Renal pelvis (tissue), 4 donors: ENCODE results near the gene SLC44A5. TPM values are rescaled to one million over a fixed set of nuclear protein-coding genes. Genes with fewer than 3 reads are reported as not detected.

ENCODE experiments used
- DNase-seq: peaks from one replicate; pipeline ENCODE4 v3.0.0-alpha.2; 2013
- polyA plus RNA-seq, 3 donors: library from polyadenylated mRNA; unstranded; fragments of 120-200 nt; gene quantifications; one replicate each; pipeline ENCODE4 v1.2.1, GENCODE V29; 2013; ENCODE audit not compliant: insufficient read length in 3 of 3

The SLC44A5 gene
- polyA plus RNA-seq, 3 donors = 9.6 to 19.9 (median 14.2) TPM

DNA sequence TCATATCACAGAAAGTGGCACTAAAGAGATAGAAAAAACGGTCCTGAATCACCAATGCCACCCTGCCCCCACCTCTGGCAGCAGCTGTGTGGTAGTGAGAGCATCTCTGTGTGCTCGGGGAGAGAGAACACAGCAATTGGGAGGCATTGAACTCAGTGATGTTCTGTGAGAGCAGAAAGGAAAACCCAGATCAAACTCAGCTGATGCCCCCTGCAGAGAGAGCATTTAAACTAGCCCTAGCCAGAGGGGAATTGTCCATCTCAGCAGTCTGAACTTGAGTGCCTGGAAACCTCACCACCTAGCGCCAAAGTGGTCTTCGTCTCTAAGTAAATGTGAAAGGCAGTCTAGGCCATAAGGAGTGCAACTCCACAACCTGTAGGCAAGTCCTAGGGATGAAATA is 21.3 kb downstream of the SLC44A5 start:
- DNase-seq = no peak

DNA sequence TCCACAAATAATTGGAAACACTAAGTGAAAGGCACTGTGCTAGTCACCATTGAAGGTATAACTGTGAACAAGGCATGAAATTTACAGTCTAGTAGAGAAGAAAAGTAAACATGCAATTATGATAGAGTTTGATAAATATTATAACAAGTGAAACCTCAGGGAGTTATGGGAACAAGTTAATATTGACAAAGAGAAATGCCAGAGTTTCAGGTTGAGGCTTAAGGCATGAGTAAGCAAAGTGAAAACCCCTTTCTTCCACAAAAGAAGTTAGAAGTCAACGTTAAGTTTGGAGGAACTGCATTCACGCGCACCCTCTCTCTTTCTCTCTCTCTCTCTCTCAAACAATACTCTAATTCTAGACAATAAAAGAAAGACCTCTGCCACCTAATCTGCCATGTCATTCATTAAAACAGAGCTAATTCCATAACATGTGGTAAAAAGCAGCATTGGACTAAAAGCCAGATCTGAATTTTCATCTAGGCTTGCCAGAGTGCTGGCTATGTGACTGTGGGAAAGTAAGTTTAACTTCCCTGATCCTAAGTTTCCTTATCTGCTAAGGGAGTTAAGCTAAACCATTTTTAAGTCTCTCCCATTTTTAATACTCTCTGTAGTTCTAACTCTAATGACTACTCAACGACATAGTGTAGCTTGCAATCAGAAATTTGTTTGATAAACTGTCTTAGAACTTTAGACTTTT is 22.0 kb downstream of the SLC44A5 start:
- DNase-seq = no peak

DNA sequence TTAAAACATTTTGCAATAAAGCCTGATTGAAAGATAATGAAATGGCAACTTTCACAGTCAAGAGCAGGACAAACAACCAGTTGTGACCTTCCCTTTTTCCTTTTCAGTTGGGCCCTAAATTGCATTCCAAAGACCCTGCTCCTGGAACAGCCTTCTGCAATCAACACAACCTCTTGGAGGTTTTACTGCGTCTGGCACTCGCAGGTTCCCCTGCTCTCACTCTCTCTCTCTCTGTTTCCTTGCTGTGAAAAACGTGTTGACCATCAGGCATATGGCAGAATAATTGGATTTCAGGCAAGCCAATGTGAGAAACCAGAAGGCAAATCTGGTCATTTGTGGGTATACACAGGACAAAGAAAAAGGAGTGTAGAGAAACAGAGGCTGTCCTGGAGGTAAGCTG is 23.2 kb downstream of the SLC44A5 start:
- DNase-seq = no peak

DNA sequence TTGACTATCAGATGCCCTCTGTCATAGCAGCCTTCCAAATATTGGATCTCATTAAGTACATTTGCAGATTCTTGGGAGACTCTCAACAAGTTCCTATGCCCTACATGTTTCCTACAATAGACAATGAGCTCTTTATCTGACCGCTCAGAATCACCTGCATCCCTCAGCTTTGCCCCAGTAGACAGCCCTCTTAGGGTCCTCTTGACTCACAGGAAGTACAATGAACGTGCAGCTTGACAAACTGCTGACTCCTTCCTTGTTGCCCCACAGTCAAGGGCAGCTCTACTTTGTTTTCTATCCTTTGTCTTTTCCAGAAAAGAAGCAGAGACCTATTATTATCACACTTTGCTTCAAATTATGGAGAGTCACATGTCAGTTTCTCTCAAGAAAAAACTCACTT is 27.6 kb downstream of the SLC44A5 start:
- DNase-seq = no peak

DNA sequence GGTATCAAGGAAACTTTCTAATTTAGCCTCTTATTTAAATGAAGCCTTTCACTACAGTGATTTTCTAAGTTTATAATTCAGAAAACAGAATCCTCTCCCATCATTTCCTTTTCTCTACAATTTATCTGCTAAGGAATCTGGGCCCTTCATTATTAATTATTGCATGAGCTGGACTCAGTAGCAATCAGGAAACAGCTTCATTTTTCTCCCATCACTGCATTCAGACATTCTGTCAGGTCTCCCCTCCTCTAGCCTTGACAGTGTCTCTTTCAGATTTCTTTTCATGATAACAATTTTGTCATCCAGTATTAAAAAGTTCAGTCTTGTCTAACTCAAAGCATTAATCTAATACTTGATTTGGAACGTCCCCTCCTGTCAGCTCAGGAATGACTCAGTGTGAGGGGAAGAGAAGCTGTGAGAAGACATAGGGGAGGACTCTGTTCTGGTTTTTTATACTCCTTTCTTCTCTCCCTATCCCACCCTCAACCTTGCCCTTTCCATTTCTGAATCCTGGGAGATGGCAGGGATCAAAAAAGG is 28.1 kb downstream of the SLC44A5 start:
- DNase-seq = no peak

DNA sequence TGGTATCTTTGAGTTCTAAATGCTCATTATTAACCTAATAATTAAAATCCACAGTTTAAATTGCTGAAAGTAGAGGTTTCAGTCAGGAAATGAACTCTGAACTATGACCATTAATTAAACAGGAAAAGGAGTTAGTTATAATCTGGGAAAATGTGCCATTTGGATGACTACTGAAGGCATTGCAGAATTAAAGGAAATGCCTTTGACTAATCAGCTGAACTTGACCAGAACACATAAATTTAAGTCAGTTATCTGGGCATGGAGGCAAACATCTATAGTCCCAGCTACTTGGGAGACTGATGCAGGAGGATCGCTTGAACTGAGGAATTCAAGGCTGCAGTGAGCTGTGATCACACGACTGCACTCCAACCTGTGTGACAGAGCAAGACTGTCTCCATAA is 31.9 kb downstream of the SLC44A5 start:
- DNase-seq = peak; percentile 7

DNA sequence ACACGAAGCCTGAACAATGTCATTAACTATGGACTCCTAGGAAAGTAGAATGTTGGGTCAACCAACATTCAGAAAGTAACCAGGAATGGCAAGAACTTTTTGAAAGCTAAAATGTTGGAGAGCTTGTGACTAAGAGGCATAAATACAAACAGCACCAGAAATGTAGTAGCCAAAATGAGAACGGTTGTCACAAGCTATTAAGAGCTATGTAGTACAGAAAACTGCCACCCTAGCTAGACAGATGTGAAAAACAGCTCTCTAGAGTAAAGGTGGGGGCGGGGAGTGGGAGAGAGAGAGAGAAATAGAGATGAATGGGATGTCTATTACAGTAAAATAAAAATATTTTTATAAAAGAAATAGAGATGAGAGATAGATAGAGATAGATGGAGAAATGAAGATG is 35.1 kb downstream of the SLC44A5 start:
- no peak for DNase-seq

DNA sequence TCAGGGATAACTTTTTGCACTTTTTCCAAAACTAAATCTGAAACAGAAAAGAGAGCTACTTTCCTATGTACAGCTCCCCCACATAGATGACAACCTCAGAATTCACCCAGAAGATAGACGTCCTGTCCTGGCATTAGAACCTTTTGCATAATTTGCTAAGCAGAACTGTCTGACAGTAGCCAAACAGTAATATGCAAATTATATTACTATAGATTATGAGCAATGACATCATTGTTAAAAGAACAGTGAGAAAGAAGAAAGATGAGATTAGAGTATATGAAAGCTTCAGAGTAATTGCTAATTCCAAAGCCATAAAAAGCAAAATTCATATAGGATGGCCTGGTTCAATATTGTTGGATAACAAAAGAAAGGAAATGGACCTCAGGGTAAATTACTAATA is 43.7 kb downstream of the SLC44A5 start:
- DNase-seq = no peak

DNA sequence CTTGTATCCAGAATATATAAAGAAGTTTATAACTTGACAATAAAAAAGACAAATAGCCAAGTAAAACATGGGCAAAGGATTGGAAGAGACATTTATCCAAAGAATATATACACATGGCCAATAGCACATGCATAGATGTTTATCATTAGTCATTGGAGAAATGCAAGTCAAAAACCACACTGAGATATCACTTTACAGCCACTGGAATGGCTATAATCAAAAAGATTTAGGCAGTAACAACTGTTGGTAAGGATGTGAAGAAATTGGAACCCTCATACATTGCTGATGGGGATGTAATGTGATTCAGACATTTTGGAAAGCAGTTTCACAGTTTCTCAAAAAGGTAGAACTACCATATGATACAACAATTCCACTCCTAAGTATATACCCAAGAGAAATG is 51.1 kb downstream of the SLC44A5 start:
- no peak for DNase-seq

DNA sequence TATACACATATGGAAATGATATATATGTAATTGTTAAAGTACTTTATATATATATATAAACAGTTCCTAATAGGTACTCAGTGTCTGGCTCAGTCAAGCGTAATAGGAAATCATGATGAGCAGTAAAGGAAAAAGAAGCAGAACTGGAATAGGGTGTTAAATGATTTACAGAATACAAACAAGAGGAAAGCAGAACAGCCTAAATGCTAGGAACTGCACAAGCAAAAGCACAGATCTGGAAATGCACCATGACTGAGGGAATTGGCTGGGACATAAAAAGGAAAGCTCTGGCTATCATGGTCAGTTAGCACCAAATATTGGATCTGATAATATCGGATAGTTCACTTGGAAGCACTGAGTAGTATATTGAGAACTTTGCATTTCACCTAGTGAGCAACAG is 51.8 kb downstream of the SLC44A5 start:
- DNase-seq = peak; percentile 26

DNA sequence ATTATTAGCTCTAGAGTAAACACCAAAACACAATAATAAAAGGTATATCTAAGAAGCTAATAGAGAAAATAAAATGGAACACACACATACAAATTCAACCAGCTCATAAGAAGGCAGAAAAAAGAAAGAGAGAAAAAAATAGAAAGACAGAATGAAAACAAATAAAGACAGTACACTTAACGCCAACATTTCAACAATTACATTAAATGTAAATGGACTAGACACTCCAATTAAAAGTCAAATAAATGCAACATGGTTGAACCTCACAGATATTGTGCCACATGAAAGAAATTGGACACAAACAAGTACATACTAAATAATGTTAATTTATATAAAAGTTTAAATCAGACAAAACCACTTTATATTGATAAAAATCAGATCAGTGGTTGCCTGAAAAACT is 56.0 kb downstream of the SLC44A5 start:
- no peak for DNase-seq

DNA sequence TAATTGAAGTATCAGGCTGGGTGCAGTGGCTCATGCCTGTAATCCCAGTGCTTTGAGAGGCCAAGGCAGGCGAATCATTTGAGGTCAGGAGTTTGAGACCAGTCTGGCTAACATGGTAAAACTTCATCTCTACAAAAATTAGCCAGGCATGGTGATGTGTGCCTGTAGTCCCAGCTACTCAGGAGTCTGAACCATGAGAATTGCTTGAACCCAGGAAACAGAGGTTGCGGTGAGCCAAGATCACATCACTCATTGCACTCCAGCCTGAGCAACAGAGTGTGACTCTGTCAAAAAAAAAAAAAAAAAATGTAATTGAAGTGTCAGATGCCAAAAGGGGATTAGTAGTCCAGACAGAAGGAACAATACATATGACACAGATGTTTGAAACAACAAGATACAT is 56.7 kb downstream of the SLC44A5 start:
- no peak for DNase-seq

DNA sequence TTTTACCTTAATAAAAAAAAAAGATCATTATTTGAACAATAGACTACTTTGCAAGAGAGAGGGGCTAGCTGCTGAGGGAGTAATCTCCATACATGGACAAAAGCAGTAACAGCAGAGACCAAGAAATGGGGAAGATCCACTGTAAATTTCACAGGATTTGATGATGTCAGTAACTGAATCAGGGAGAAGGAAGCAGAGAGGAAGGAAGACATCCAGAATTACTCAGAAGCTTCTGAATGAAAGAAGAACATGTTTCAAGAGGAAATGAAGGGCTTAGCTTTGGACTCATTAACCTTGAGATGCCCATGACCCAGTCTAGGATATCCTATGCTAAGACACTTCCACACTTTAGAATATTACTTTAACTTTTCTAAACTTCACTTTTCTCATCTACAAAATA is 60.4 kb downstream of the SLC44A5 start:
- no peak for DNase-seq

DNA sequence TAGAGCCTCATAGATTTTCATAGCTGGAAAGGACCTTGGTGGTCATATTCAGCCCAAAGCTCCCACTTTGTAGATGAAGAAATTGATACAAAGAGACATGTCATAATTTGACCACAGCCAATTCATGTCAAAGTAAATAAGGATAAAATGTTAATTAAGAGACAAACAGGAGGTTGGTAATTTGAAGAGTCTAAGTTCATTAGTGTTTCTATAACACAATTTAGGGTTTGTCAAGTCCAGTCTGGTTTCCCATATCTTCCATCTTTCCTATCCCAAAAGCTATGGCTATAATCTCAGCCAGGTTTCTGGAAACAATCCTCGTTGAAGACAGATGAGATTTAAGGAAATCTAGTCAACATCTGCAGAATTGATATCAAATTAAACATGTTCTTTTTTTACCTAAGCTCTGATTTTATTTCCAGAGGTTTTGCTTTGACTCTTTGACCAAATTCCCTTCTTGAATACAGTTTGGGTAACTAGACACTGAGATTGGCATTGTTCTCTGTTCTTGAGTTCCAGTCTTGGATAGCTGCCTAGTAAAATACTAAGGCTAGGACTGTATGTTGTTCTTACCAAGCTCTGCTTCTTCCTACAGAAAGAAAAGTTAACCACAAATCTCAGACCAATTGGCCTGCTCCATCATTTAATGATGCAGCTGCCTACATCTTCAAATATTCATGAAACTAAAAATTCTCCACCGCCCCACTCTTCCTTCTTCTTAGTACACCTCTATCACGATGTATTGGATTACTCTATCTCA is 62.0 kb downstream of the SLC44A5 start:
- DNase-seq = no peak

DNA sequence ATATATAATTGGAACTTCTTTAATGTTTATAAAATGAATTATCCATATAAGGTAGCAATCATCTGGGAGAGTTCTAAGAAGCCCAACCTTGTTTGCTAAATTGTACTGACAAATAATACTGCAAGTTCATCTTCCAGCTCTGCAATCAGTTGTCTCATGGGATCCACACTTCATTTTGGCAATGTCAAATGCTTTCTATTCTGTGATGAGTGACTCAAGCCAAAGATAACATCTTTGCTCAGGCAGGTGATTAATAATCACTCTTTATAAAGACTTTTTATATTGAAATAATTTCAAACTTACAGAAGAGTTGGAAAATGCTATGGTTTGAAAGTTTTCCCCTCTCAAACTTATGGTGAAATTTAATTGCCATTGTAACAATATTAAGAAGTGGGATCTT is 67.2 kb downstream of the SLC44A5 start:
- no peak for DNase-seq

DNA sequence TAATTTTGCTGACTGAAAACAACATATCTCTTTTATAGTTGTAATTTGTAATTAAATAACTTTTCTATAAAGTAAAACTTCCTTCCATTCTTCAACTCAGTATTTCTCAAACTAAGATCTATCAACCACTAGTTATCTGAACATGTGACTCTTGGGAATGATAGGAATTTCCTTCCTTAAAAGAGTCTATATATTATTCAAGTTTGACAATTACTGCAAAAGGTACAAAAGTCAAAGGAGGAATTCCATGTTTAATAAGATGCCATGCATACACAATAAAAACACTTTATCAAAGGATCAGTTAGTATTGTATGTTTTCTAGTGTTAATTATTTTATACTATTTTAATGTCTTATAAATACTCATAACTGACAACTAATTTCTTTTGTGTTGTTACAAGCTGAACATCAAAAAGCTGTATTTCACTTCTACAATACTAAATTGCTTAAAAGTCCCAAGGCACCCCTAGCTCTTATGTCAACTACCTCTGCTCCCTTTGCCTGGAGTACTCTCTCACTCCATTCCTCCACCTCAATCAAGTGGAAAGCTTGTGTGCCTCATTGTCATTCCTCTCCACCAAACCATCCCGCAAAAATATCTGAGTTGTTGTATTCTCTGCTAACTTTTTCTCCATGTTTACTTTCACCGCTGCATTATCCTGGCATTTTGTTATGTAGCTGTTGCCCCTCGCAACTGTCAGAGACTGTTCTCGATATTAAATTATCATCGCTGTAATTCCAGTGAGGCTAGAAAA is 67.9 kb downstream of the SLC44A5 start:
- DNase-seq = no peak

DNA sequence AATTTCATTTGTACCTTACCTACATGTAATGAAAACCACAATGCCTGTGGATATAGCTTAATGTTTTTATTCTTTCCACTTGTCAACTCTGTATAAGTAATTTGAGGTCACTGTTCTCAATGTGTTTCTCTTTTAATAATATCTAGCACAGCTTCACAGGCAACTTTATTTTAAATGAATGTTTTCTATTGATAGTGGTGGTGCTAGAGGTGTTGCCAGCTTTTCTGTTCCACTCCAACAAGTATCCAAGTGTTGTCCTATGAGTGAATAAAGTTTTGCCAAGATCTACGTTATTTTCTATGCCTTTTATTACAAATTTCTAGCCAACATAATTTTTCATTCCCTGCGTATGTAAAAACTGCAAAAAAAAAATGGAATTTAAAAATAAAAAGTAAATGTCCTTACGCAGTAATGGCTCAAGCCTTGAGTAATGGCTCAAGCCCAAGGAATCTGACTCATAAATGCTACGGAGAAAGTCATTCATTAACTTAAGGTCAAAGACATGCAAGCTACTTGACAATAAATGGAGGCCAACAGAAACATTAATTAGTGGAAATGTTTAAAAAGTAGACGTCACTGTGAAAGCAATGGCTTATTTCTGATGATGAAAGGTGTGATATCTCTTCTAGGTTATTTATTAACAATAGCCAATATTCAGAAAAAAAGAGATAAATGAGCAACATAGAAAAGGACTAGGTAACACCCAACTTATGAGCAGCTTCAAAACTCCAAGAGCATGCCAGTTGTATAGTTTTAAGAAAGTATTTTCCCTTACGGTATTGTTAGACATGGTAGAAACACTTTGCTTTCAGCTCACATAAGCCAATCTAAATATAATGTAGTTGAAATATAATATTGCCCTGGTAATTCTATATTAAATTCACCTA is 71.4 kb downstream of the SLC44A5 start:
- no peak for DNase-seq

DNA sequence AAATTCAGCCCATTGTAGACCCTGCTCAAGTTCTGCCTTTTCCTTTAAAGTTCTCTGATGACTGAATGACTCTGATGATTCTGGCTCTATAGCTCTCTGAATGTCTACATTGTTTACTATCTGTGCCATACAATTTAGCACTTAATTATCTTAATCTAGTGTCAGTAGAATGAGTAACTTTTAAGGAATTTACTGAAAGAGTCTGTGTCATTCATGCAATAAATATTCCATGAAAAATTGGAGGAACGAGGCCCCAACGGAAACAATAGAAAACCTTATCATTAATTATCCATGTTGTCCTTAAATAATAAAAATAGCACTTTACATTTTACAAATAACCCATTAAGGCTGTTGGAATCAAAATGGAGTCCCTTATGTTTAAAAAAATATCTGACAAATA is 77.8 kb downstream of the SLC44A5 start:
- DNase-seq = no peak

DNA sequence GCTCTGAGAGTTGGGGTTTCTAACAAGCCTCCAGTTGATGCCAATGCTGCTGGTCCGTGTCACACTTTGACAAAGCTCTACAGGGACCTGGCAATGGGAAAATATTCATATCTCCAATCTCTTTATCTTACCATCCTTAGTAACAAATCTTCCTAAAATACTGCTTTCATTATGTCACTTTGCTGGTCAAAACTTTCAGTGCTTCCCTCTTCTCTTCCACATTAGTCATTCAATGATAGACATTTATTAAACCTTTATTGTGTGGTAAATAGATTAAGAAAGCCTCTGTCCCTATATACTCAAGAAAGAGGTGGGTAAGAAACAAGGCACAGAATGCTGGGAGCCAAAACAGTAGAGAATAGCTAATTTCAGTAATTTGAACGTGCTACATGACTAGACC is 79.3 kb downstream of the SLC44A5 start:
- no peak for DNase-seq

DNA sequence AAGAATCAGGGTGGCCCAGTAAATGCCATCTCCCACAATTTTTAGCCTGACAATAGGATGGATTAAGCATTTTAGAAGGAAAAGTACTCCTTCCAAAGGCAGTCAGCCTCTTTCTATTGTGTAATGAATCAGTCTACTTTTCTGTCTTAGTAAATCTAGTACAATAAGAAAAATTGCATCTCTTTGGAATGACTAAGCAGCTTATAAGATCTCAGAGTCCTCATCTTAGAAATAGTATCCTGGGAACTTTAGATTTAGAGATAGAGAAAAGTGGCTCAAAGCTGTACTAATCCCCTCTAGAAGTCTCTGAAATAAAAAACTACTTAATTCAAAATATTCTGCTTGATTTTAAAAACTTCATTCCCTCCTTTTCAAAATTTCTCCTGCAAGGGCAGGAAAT is 81.4 kb downstream of the SLC44A5 start:
- DNase-seq = no peak

DNA sequence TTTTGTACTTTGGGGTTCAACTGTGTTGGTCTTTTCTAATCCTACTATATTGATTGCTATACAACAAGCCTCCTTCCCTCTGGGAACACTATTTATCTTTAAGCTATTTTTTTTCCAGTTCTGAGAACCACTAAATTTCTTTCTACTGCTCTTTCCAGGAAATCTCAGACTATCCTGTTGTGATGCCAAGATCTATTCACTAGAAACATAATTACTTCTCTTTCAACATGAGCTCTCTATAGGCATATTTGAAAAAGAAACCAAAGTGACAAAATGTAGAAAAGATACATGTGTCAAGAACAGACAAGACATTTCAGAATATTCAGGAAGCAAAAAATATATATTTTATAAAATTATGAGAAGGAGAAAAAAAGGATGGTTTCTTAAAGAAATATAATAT is 82.9 kb downstream of the SLC44A5 start:
- DNase-seq = no peak

DNA sequence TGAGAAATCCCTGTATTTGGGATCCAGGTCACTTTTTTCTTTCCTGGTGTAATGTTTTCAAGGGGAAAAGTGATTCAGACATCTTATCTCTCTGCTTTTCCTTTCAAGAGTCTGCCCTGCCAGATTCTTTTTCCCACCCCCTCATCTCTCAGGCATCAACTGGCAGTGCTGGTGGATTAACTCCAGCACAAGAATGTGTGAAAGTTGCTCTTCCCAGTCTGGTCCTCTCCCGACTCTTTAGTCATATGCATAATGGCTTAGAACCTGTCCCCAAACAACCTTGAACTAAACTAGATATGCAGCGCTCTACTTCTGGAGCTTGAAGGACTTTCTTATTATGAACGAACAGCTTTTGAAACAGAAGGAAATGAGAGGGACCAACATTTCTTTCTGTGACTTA is 88.5 kb downstream of the SLC44A5 start:
- DNase-seq = no peak
